ENCODE data around the gene SERAC1. TPM values are rescaled to one million over a fixed set of nuclear protein-coding genes. Genes with fewer than 3 reads are reported as not detected.

Gene SERAC1
- total RNA-seq, 2 donors from 2014 or later: 15.1 to 19.4 TPM

DNA sequence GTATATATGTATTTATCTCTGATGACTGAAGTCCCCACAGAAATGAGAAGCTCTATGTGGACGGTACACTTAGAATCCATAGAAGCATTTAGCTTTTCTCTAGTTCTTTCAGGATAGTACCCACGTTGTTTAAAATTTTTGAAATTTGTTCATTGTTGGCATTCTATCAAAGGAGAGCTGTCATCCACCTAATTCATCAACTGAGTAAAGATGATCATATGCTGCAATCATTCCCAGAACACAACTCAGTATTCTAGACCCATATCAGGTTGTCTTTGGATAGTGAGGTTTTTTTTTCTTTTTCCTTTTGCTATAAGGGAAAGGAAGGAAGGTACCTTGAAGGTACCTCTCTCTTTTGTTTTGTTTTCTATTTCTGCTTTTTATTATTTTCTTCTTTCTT is 9.3 kb downstream of the SERAC1 start:
- Mint-ChIP-seq H3K27ac (no peak overlapping the region), H3K9me3 (no peaks in the 10 kb centered on the region), H3K4me3 (no peak overlapping the region), H3K36me3 (ENCODE audit: low read depth) (peaks cover 35% of the 10 kb centered on the region), H3K4me1 (peaks cover 8% of the 10 kb centered on the region), H3K27me3 (ENCODE audit: insufficient read depth) (no peaks in the 10 kb centered on the region)
- Histone ChIP-seq H3K27me3 (ENCODE audit: control insufficient read depth, insufficient read depth, low read length, poor library complexity, severe bottlenecking) (no peaks in the 10 kb centered on the region), H3K27ac (ENCODE audit: low read depth, low read length) (no peak overlapping the region), H3K9me3 (ENCODE audit: control insufficient read depth, low read length) (no peaks in the 10 kb centered on the region), H3K4me3 (ENCODE audit: low read length) (no peak overlapping the region), H3K36me3 (ENCODE audit: control insufficient read depth, insufficient read depth, low read length) (peaks cover 81% of the 10 kb centered on the region), H3K4me1 (ENCODE audit: control insufficient read depth, insufficient read depth, low read length) (no peaks in the 10 kb centered on the region), H3K9ac (ENCODE audit: extremely low read depth, low read length, poor library complexity, severe bottlenecking) (no peak overlapping the region)
- no peak for DNase-seq
- 92 to 100% methylated on average over 1 to 2 of the region's 2 CpGs for WGBS, 2 experiments (ENCODE audit: insufficient coverage in 1 of 2, insufficient read length in 1 of 2)
- no peak for TF ChIP-seq CTCF (conservative IDR thresholded peaks at IDR 0.05)

DNA sequence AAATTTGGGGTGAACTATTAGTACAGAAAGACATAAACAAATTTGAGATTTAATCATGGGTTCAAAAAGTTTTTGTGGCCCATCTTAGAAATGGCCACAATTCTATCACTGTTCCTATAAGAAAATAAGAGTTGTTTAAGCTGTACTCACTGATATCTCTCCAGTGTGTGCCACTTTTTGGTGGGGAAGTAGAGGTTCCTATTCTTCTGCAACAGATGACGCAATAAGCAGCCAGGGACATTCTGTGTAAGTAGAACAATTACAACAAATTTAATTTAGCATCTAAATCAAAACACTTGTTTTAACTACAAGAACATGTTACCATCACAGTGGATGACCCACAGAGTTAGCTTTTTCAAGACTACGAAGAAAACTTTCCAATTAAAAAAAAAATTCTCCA is 9.9 kb downstream of the SERAC1 start:
- DNase-seq: no peak
- no peak overlapping the region for H3K27ac Mint-ChIP-seq
- no peaks in the 10 kb centered on the region for H3K9me3 Mint-ChIP-seq
- H3K4me1 ChIP-seq (ENCODE audit: control insufficient read depth, insufficient read depth, low read length): no peaks in the 10 kb centered on the region
- peaks cover 39% of the 10 kb centered on the region for H3K36me3 Mint-ChIP-seq (ENCODE audit: low read depth)
- H3K27me3 ChIP-seq (ENCODE audit: control insufficient read depth, insufficient read depth, low read length, poor library complexity, severe bottlenecking): no peaks in the 10 kb centered on the region
- no peaks in the 10 kb centered on the region for H3K9me3 ChIP-seq (ENCODE audit: control insufficient read depth, low read length)
- WGBS, 2 experiments (ENCODE audit: insufficient coverage in 1 of 2, insufficient read length in 1 of 2): 100% methylated on average over 2 of the region's 2 CpGs; no CpG with 5 or more reads in 1 of the 2 experiments
- H3K4me3 Mint-ChIP-seq: no peak overlapping the region
- H3K27ac ChIP-seq (ENCODE audit: low read depth, low read length): no peak overlapping the region
- no peaks in the 10 kb centered on the region for H3K27me3 Mint-ChIP-seq (ENCODE audit: insufficient read depth)
- no peak overlapping the region for H3K9ac ChIP-seq (ENCODE audit: extremely low read depth, low read length, poor library complexity, severe bottlenecking)
- no peak for TF ChIP-seq CTCF (conservative IDR thresholded peaks at IDR 0.05)
- H3K4me1 Mint-ChIP-seq: peaks cover 13% of the 10 kb centered on the region
- no peak overlapping the region for H3K4me3 ChIP-seq (ENCODE audit: low read length)
- H3K36me3 ChIP-seq (ENCODE audit: control insufficient read depth, insufficient read depth, low read length): peaks cover 81% of the 10 kb centered on the region

DNA sequence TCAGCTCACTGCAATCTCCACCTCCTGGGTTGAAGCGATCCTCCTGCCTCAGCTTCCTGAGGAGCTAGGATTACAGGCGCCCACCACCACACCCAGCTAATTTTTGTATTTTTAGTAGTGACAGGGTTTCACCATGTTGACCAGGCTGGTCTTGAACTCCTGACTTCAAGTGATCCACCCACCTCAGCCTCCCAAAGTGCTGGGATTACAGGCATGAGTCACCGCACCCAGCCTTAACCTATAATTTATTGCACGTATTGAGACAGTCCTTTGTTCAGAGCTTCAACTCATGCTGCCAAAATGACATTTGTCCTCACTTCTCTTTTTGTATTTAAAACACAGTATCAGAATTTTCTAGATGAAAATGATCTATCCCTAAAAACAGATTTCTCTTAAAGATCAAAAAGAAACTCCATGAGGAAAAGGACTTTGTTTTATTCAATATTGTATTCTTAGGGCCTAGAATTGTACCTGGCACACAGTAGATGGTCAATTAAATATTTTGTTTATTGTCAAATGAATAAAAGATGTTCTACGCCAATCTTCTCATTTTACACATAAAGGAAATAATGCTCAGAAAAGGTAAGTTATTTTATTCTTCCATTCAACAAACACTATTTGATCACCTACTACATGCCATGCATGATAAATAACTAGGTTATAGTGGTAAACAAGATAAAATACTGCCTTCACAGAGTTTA is 10.8 kb downstream of the SERAC1 start:
- no peak for DNase-seq
- Mint-ChIP-seq H3K27ac (no peak overlapping the region), H3K4me1 (peaks cover 12% of the 10 kb centered on the region), H3K36me3 (ENCODE audit: low read depth) (peaks cover 48% of the 10 kb centered on the region), H3K9me3 (no peaks in the 10 kb centered on the region), H3K27me3 (ENCODE audit: insufficient read depth) (no peaks in the 10 kb centered on the region), H3K4me3 (no peak overlapping the region)
- Histone ChIP-seq H3K9ac (ENCODE audit: extremely low read depth, low read length, poor library complexity, severe bottlenecking) (no peak overlapping the region), H3K27me3 (ENCODE audit: control insufficient read depth, insufficient read depth, low read length, poor library complexity, severe bottlenecking) (no peaks in the 10 kb centered on the region), H3K4me3 (ENCODE audit: low read length) (no peak overlapping the region), H3K9me3 (ENCODE audit: control insufficient read depth, low read length) (no peaks in the 10 kb centered on the region), H3K36me3 (ENCODE audit: control insufficient read depth, insufficient read depth, low read length) (peaks cover 81% of the 10 kb centered on the region), H3K27ac (ENCODE audit: low read depth, low read length) (no peak overlapping the region), H3K4me1 (ENCODE audit: control insufficient read depth, insufficient read depth, low read length) (no peaks in the 10 kb centered on the region)
- 92 to 99% methylated on average over 4 of the region's 5 CpGs for WGBS, 2 experiments (ENCODE audit: insufficient coverage in 1 of 2, insufficient read length in 1 of 2)
- TF ChIP-seq CTCF (conservative IDR thresholded peaks at IDR 0.05): no peak

All from endodermal cell (in vitro differentiated cells).